Endodermal cell (in vitro differentiated cells): ENCODE measurements around the gene JADE2. TPM values are rescaled to one million over a fixed set of nuclear protein-coding genes. Genes with fewer than 3 reads are reported as not detected.

Experiments
- DNase-seq: peaks from one replicate; pipeline ENCODE4 v3.0.0-alpha.2; 2017
- H3K27ac ChIP-seq: 2 replicates; pipeline ENCODE4 v1.5.1; 2013; ENCODE audit warnings: mild to moderate bottlenecking, low read depth, low read length, moderate library complexity
- H3K27me3 ChIP-seq: 2 replicates; pipeline ENCODE4 v1.6.1; 2013; ENCODE audit warnings: mild to moderate bottlenecking, low read length, moderate library complexity; ENCODE audit not compliant: insufficient read depth, control insufficient read depth, poor library complexity, severe bottlenecking
- H3K36me3 ChIP-seq: 2 replicates; pipeline ENCODE4 v1.7.0; 2013; ENCODE audit warnings: mild to moderate bottlenecking, low read length, moderate library complexity; ENCODE audit not compliant: control insufficient read depth, insufficient read depth
- H3K4me1 ChIP-seq: one replicate; pipeline ENCODE4 v1.7.0; 2013; ENCODE audit warnings: low read length; ENCODE audit not compliant: control insufficient read depth, insufficient read depth
- H3K4me3 ChIP-seq: 2 replicates; pipeline ENCODE4 v1.5.1; 2013; ENCODE audit warnings: mild to moderate bottlenecking, low read length, moderate library complexity
- H3K9ac ChIP-seq: 2 replicates; pipeline ENCODE4 v1.6.1; 2013; ENCODE audit warnings: mild to moderate bottlenecking, low read length, moderate library complexity; ENCODE audit not compliant: poor library complexity, severe bottlenecking; ENCODE audit errors: extremely low read depth
- H3K9me3 ChIP-seq: 2 replicates; pipeline ENCODE4 v1.6.1; 2013; ENCODE audit warnings: mild to moderate bottlenecking, low read length, moderate library complexity; ENCODE audit not compliant: control insufficient read depth
- H3K27ac Mint-ChIP-seq: 2 replicates; pipeline ENCODE4 v1.8.0; 2020; ENCODE audit warnings: mixed read lengths
- H3K27me3 Mint-ChIP-seq: 2 replicates; pipeline ENCODE4 v1.8.0; 2021; ENCODE audit warnings: mild to moderate bottlenecking, mixed read lengths; ENCODE audit not compliant: insufficient read depth
- H3K36me3 Mint-ChIP-seq: 2 replicates; pipeline ENCODE4 v1.8.0; 2020; ENCODE audit warnings: low read depth, mixed read lengths
- H3K4me1 Mint-ChIP-seq: 2 replicates; pipeline ENCODE4 v1.8.0; 2020; ENCODE audit warnings: mixed read lengths
- H3K4me3 Mint-ChIP-seq: 2 replicates; pipeline ENCODE4 v1.8.0; 2020; ENCODE audit warnings: mild to moderate bottlenecking, moderate library complexity, mixed read lengths
- H3K9me3 Mint-ChIP-seq: 2 replicates; pipeline ENCODE4 v1.8.0; 2020; ENCODE audit warnings: mild to moderate bottlenecking, mixed read lengths
- WGBS, 2 experiments: methylation state at CpG; one replicate each; pipeline versions ENCODE4 v1.1.5 to v1.1.7; 2013; ENCODE audit warnings: missing lambda C conversion rate in 2 of 2, mixed read lengths in 1 of 2; ENCODE audit not compliant: insufficient coverage in 1 of 2, insufficient read length in 1 of 2; 5-methylcytosine and 5-hydroxymethylcytosine counted together
- total RNA-seq, 2 donors: library from RNA; stranded (reverse); fragmentation: NEBNext Ultra II Directional in 1 of 2; extraction: Animal tissue kit (Norgen Biotek cat#: 25700) in 1 of 2; gene quantifications; 2 replicates in 1 of 2; 3 replicates in 1 of 2; pipeline ENCODE4 v1.2.1, GENCODE V29; 2021
- TF ChIP-seq, protein P1 (sequence below): fragments of 200-600 bp; sonication (generic); conservative IDR thresholded peaks from 2 replicates; pipeline ENCODE4 v1.5.0; 2021; ENCODE audit warnings: antibody characterized with exemption, mild to moderate bottlenecking

JADE2 gene
- total RNA-seq, 2 donors from 2014 or later = 33.9 to 51.9 TPM

DNA sequence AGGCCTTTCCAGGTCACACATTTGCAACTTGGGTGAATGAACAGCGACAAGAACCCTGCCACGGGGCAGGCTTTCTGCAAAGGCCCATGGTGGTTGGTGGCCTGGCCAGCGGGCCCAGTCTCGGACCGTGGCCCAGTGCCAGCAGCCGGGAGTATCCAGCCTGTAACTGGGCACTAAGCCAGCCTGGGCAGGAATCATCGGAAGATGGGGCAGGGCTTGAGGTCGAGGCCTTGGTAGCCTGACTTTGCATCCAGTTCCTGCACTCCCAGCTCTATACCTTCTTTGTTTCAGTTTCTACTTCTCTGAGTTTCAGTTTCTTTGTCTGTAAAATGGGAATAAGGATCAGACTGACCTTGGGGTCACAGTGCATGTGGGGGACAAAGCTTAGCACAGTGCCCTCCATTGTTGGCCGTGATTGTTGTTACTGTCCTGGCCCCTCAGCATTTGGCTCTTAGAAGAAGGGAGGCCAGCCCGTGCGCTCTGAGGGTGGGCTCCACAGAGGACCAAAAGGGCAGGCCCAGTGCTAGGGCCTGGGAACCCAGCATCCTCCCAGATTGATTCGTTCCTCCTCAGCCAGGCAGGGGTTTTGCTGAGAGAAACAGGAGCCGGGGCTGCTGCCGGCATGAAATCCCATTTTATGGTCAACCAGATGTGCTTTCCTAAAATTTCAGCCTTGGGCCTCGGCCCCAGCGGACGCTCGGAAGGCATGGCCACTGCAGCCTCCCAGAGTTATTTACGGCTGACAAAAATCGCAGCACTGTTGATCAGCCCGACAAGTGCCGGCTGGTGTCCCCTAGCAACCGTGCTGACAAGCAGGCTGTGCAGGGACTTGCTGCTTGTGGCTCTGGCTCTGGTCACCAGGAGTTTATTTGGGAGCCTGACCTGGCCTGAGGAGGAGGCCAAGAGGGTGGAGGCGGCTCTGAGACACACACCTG, 43.6 kb downstream of the JADE2 start:
- Mint-ChIP-seq H3K36me3 (peaks cover 61% of the 10 kb centered on the region), H3K27me3 (no peaks in the 10 kb centered on the region), H3K9me3 (no peaks in the 10 kb centered on the region), H3K4me3 (no peak overlapping the region), H3K4me1 (no peaks in the 10 kb centered on the region), H3K27ac (no peak overlapping the region)
- WGBS, 2 experiments = 78 to 92% methylated on average over 17 to 24 of the region's 24 CpGs
- Histone ChIP-seq H3K4me3 (no peak overlapping the region), H3K4me1 (no peaks in the 10 kb centered on the region), H3K36me3 (peaks cover 29% of the 10 kb centered on the region), H3K9me3 (no peaks in the 10 kb centered on the region), H3K27me3 (no peaks in the 10 kb centered on the region), H3K9ac (no peak overlapping the region), H3K27ac (peak overlapping the region; percentile 70)
- no peak for DNase-seq
- TF ChIP-seq, protein P1, sequence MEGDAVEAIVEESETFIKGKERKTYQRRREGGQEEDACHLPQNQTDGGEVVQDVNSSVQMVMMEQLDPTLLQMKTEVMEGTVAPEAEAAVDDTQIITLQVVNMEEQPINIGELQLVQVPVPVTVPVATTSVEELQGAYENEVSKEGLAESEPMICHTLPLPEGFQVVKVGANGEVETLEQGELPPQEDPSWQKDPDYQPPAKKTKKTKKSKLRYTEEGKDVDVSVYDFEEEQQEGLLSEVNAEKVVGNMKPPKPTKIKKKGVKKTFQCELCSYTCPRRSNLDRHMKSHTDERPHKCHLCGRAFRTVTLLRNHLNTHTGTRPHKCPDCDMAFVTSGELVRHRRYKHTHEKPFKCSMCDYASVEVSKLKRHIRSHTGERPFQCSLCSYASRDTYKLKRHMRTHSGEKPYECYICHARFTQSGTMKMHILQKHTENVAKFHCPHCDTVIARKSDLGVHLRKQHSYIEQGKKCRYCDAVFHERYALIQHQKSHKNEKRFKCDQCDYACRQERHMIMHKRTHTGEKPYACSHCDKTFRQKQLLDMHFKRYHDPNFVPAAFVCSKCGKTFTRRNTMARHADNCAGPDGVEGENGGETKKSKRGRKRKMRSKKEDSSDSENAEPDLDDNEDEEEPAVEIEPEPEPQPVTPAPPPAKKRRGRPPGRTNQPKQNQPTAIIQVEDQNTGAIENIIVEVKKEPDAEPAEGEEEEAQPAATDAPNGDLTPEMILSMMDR = no peak

- Mint-ChIP-seq H3K4me3 (no peak overlapping the region), H3K4me1 (no peaks in the 10 kb centered on the region), H3K27me3 (no peaks in the 10 kb centered on the region), H3K36me3 (peaks cover 63% of the 10 kb centered on the region), H3K9me3 (no peaks in the 10 kb centered on the region), H3K27ac (peak overlapping the region; percentile 85)
- H3K4me1 ChIP-seq = no peaks in the 10 kb centered on the region
- TF ChIP-seq, protein P1 = no peak
- no peak overlapping the region for H3K4me3 ChIP-seq
- no peak for DNase-seq
- 91 to 100% methylated on average over 4 to 6 of the region's 6 CpGs for WGBS, 2 experiments
- peaks cover 32% of the 10 kb centered on the region for H3K36me3 ChIP-seq
- no peak overlapping the region for H3K9ac ChIP-seq
- no peaks in the 10 kb centered on the region for H3K27me3 ChIP-seq
- no peaks in the 10 kb centered on the region for H3K9me3 ChIP-seq
- peak overlapping the region; percentile 57 for H3K27ac ChIP-seq
Measured at GRCh38 chr5:134569758-134570364, 44.4 kb downstream of the JADE2 start.

GRCh38 chr5:134570365-134570758, 44.9 kb downstream of the JADE2 start:
- Histone ChIP-seq H3K4me1 (no peaks in the 10 kb centered on the region), H3K27me3 (no peaks in the 10 kb centered on the region), H3K36me3 (peaks cover 37% of the 10 kb centered on the region), H3K4me3 (no peak overlapping the region), H3K9ac (no peak overlapping the region), H3K27ac (no peak overlapping the region), H3K9me3 (no peaks in the 10 kb centered on the region)
- Mint-ChIP-seq H3K4me3 (no peak overlapping the region), H3K27ac (peak overlapping the region; percentile 32), H3K27me3 (no peaks in the 10 kb centered on the region), H3K9me3 (no peaks in the 10 kb centered on the region), H3K4me1 (no peaks in the 10 kb centered on the region), H3K36me3 (peaks cover 64% of the 10 kb centered on the region)
- TF ChIP-seq, protein P1 = no peak
- 88 to 92% methylated on average over 9 of the region's 9 CpGs for WGBS, 2 experiments
- DNase-seq = no peak
